Uterus (tissue), 2 donors: Measurements from ENCODE around the gene OPCML.

Experiments used
- POLR2A ChIP-seq, 2 donors: fragments of 450-650 bp; IDR thresholded peaks; one replicate each; pipeline ENCODE4 v1.6.1; 2016; ENCODE audit warnings: antibody characterized with exemption in 2 of 2, mild to moderate bottlenecking in 1 of 2, moderate library complexity in 1 of 2
- TF ChIP-seq, protein P1 (sequence below), 4 experiments: fragments of 200-600 bp in 2 of 4; fragments of 450-650 bp in 2 of 4; sonication (generic) in 2 of 4; IDR thresholded peaks; one replicate each; pipeline ENCODE4 v1.5.1; 2016 to 2019; ENCODE audit warnings: antibody characterized with exemption in 4 of 4, mild to moderate bottlenecking in 2 of 4, moderate library complexity in 1 of 4

DNA sequence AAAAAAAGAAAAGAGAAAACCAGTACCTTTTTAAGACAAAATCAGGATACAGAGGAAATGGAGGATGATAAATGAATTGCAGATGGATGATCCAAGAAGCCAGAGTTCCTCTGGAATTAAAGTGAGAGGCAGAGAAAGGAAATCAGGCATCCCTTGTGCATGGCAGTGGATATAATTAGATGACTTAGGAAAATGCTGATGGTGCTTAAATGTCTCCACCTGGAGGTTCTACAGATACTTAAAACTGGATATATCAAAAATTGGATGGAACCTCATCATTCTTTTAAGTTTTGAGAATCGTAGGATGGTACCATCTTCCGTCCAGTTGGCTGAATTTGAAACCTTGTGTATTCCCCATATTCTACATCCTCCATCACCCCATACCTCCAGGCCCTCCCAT is 1121.9 kb downstream of the OPCML start:
- TF ChIP-seq, protein P1, sequence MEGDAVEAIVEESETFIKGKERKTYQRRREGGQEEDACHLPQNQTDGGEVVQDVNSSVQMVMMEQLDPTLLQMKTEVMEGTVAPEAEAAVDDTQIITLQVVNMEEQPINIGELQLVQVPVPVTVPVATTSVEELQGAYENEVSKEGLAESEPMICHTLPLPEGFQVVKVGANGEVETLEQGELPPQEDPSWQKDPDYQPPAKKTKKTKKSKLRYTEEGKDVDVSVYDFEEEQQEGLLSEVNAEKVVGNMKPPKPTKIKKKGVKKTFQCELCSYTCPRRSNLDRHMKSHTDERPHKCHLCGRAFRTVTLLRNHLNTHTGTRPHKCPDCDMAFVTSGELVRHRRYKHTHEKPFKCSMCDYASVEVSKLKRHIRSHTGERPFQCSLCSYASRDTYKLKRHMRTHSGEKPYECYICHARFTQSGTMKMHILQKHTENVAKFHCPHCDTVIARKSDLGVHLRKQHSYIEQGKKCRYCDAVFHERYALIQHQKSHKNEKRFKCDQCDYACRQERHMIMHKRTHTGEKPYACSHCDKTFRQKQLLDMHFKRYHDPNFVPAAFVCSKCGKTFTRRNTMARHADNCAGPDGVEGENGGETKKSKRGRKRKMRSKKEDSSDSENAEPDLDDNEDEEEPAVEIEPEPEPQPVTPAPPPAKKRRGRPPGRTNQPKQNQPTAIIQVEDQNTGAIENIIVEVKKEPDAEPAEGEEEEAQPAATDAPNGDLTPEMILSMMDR (IDR thresholded peaks at IDR 0.05) = no peak
- no peak for TF ChIP-seq POLR2A (IDR thresholded peaks at IDR 0.05)
